GM23338 (cell line): ENCODE data around the gene SMPDL3B. TPM values are rescaled to one million over a fixed set of nuclear protein-coding genes. Genes with fewer than 3 reads are reported as not detected.

Experiments used
- CREB1 ChIP-seq: fragments of 250-450 bp; sonication (Bioruptor Pico); IDR thresholded peaks from 2 replicates; pipeline ENCODE4 v1.5.0; 2020; ENCODE audit warnings: low read depth, mild to moderate bottlenecking, moderate library complexity
- EZH2 ChIP-seq: fragments of 200-600 bp; sonication (generic); IDR thresholded peaks from one replicate; pipeline ENCODE4 v1.8.0; 2017; ENCODE audit warnings: antibody characterized with exemption, mild to moderate bottlenecking, low read depth; ENCODE audit not compliant: unreplicated experiment
- JUNB ChIP-seq: IDR thresholded peaks from one replicate; pipeline ENCODE4 v1.6.1; 2016; ENCODE audit warnings: antibody characterized with exemption; ENCODE audit not compliant: unreplicated experiment
- STAT1 ChIP-seq: IDR thresholded peaks from one replicate; pipeline ENCODE4 v1.6.1; 2016; ENCODE audit warnings: antibody characterized with exemption; ENCODE audit not compliant: unreplicated experiment
- ZNF114 ChIP-seq: fragments of 250-450 bp; sonication (Bioruptor Pico); IDR thresholded peaks from 2 replicates; pipeline ENCODE4 v1.5.0; 2020; ENCODE audit warnings: mild to moderate bottlenecking, moderate library complexity
- polyA plus RNA-seq: library from polyadenylated mRNA; unstranded; fragments of >200 nt; fragmentation: Nextera tagmentation; extraction: Ambion mirVana; gene quantifications from 2 replicates; pipeline ENCODE4 v1.2.1, GENCODE V29; 2016
- total RNA-seq: library from RNA; depleted of rRNA; stranded (reverse); fragments of >200 nt; shearing (Covaris generic); gene quantifications from 2 replicates; pipeline ENCODE4 v1.2.3, GENCODE V29; 2014
- TF ChIP-seq, protein P1 (sequence below): fragments of 250-450 bp; sonication (Bioruptor Pico); IDR thresholded peaks from 2 replicates; pipeline ENCODE4 v1.5.0; 2020; ENCODE audit warnings: mild to moderate bottlenecking, moderate library complexity
- TF ChIP-seq, protein P2 (sequence below), 2 experiments: fragments of 200-600 bp in 1 of 2; sonication (generic) in 1 of 2; conservative IDR thresholded peaks; 2 replicates each; pipeline versions ENCODE4 v1.5.1 to v1.6.1; 2016 to 2017; ENCODE audit warnings: antibody characterized with exemption in 2 of 2, low read depth in 2 of 2, mild to moderate bottlenecking in 2 of 2, moderate library complexity in 1 of 2

SMPDL3B gene
- total and polyA plus RNA-seq, 2 experiments from 2014 or later: 39.5 to 83.1 TPM

DNA sequence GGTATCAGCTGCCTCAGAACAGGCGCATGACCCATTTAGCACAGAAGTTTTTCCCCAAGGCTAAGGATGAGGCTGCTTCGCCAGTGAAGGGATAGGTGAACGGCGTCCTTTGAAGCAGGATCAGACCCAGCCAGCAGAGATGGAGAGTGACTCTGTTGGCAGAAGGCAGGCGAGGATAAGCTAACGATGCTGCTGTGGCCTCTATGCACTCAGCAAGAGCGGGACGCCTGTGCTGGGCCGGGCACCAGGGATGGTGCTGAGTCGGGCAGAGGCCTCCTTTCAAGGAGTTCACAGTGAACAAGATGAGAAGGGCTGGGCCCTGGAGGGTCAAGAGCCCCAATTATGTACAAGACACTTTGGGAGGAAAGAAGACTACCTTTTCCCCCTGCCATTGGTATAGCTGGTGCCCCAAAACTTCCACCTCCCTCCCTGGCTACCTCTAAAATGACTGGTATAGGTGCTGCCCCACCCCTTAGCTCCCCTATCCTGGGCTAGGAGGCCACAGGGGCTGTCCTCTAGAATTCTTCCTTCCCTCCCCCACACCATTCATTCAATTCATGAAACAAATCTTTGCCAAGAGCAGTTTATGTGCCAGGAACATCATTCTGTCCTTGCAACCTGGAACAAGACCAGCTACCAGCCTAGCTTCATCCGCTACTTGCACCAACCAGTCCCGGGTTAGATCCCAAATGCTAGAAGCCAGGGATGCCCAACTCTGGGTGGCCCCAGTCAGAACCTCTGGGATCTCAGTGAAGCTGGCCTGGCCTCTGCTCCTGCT lies 32.5 kb downstream of the SMPDL3B start (continued):
- TF ChIP-seq, protein P1, sequence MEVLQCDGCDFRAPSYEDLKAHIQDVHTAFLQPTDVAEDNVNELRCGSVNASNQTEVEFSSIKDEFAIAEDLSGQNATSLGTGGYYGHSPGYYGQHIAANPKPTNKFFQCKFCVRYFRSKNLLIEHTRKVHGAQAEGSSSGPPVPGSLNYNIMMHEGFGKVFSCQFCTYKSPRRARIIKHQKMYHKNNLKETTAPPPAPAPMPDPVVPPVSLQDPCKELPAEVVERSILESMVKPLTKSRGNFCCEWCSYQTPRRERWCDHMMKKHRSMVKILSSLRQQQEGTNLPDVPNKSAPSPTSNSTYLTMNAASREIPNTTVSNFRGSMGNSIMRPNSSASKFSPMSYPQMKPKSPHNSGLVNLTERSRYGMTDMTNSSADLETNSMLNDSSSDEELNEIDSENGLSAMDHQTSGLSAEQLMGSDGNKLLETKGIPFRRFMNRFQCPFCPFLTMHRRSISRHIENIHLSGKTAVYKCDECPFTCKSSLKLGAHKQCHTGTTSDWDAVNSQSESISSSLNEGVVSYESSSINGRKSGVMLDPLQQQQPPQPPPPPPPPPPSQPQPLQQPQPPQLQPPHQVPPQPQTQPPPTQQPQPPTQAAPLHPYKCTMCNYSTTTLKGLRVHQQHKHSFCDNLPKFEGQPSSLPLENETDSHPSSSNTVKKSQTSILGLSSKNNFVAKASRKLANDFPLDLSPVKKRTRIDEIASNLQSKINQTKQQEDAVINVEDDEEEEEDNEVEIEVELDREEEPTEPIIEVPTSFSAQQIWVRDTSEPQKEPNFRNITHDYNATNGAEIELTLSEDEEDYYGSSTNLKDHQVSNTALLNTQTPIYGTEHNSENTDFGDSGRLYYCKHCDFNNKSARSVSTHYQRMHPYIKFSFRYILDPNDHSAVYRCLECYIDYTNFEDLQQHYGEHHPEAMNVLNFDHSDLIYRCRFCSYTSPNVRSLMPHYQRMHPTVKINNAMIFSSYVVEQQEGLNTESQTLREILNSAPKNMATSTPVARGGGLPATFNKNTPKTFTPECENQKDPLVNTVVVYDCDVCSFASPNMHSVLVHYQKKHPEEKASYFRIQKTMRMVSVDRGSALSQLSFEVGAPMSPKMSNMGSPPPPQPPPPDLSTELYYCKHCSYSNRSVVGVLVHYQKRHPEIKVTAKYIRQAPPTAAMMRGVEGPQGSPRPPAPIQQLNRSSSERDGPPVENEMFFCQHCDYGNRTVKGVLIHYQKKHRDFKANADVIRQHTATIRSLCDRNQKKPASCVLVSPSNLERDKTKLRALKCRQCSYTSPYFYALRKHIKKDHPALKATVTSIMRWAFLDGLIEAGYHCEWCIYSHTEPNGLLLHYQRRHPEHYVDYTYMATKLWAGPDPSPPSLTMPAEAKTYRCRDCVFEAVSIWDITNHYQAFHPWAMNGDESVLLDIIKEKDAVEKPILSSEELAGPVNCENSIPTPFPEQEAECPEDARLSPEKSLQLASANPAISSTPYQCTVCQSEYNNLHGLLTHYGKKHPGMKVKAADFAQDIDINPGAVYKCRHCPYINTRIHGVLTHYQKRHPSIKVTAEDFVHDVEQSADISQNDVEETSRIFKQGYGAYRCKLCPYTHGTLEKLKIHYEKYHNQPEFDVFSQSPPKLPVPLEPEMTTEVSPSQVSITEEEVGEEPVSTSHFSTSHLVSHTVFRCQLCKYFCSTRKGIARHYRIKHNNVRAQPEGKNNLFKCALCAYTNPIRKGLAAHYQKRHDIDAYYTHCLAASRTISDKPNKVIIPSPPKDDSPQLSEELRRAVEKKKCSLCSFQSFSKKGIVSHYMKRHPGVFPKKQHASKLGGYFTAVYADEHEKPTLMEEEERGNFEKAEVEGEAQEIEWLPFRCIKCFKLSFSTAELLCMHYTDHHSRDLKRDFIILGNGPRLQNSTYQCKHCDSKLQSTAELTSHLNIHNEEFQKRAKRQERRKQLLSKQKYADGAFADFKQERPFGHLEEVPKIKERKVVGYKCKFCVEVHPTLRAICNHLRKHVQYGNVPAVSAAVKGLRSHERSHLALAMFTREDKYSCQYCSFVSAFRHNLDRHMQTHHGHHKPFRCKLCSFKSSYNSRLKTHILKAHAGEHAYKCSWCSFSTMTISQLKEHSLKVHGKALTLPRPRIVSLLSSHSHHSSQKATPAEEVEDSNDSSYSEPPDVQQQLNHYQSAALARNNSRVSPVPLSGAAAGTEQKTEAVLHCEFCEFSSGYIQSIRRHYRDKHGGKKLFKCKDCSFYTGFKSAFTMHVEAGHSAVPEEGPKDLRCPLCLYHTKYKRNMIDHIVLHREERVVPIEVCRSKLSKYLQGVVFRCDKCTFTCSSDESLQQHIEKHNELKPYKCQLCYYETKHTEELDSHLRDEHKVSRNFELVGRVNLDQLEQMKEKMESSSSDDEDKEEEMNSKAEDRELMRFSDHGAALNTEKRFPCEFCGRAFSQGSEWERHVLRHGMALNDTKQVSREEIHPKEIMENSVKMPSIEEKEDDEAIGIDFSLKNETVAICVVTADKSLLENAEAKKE: no peak
- TF ChIP-seq EZH2: no peak
- TF ChIP-seq, protein P2, sequence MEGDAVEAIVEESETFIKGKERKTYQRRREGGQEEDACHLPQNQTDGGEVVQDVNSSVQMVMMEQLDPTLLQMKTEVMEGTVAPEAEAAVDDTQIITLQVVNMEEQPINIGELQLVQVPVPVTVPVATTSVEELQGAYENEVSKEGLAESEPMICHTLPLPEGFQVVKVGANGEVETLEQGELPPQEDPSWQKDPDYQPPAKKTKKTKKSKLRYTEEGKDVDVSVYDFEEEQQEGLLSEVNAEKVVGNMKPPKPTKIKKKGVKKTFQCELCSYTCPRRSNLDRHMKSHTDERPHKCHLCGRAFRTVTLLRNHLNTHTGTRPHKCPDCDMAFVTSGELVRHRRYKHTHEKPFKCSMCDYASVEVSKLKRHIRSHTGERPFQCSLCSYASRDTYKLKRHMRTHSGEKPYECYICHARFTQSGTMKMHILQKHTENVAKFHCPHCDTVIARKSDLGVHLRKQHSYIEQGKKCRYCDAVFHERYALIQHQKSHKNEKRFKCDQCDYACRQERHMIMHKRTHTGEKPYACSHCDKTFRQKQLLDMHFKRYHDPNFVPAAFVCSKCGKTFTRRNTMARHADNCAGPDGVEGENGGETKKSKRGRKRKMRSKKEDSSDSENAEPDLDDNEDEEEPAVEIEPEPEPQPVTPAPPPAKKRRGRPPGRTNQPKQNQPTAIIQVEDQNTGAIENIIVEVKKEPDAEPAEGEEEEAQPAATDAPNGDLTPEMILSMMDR (conservative IDR thresholded peaks at IDR 0.05; ENCODE audit: low read depth in 2 of 2): no peak
- no peak for TF ChIP-seq JUNB
- TF ChIP-seq ZNF114 (CRISPR knock-in tag): no peak
- no peak for TF ChIP-seq CREB1 (CRISPR knock-in tag)
- TF ChIP-seq STAT1: no peak
